Measurements from ENCODE around the gene TRAK1. TPM values are rescaled to one million over a fixed set of nuclear protein-coding genes. Genes with fewer than 3 reads are reported as not detected.
A peak's percentile ranks its signal among the peaks of the same experiment; 100 is the strongest.

The TRAK1 gene
- total and polyA plus RNA-seq, 10 of the 15 experiments (the other 5 are each of a cell fraction or from before 2014, with no cell fraction given) = 6.6 to 46.2 (median 23.7) TPM

GRCh38 chr3:42123012-42123581, 31.9 kb downstream of the TRAK1 start:
- Histone ChIP-seq H2AFZ (ENCODE audit: control insufficient read depth, low read depth, low read length) (no peak overlapping the region; the same call in 1 of the 2 replicates), H3K9me3 (replicated peaks; ENCODE audit: control insufficient read depth, insufficient read depth, low read length) (no peaks in the 10 kb centered on the region), H3K9ac (ENCODE audit: control insufficient read depth, insufficient read depth, low read length) (peak overlapping the region; percentile 32), H3K4me1 (ENCODE audit: control insufficient read depth, insufficient read depth, low read length) (peaks cover 61% of the 10 kb centered on the region), H3K36me3 (ENCODE audit: control insufficient read depth in 2 of 2, insufficient read depth in 2 of 2, low read length in 1 of 2) (peaks cover 2 to 7% of the 10 kb centered on the region in 2 experiments; a peak in 3 of 4 replicates), H3K79me2 (ENCODE audit: control insufficient read depth, insufficient read depth, low read length) (peaks cover 40% of the 10 kb centered on the region), H3K4me3 (peak overlapping the region; percentile 36; the same call in 1 of the 2 replicates), H3K27ac (ENCODE audit: control insufficient read depth, insufficient read depth) (peak overlapping the region; percentile 91), H3K27me3 (replicated peaks in 1 of 2; ENCODE audit: control insufficient read depth in 2 of 2, insufficient read depth in 2 of 2, low read length in 1 of 2) (no peaks in the 10 kb centered on the region), H4K20me1 (ENCODE audit: control insufficient read depth, insufficient read depth) (no peaks in the 10 kb centered on the region), H3K4me2 (ENCODE audit: control insufficient read depth, insufficient read depth) (peak overlapping the region; percentile 95)
- ChIA-PET POLR2A (interaction anchor here (0.8 to 1.6 kb wide), 3 partner anchors 18 to 91 kb away, joined by 3 to 4 read pairs (median 4); no protein-coding TSS in a partner anchor), SMC1A (ENCODE audit: uncharacterized antibody, unreplicated experiment) (interaction anchor here (0.9 to 7.7 kb wide), 6 partner anchors 17 to 70 kb away, joined by 3 to 105 read pairs (median 4); no protein-coding TSS in a partner anchor), CTCF (interaction anchor here (1.0 to 7.6 kb wide), 5 partner anchors 67 to 320 kb away, joined by 3 to 159 read pairs (median 4); no protein-coding TSS in a partner anchor), RAD21 (ENCODE audit: unreplicated experiment) (interaction anchor here (0.9 to 1.4 kb wide), 4 partner anchors 68 to 109 kb away, joined by 3 to 6 read pairs (median 4); no protein-coding TSS in a partner anchor)
- no TSS peak for BruUV-seq (replicated peaks)
- 7% methylated on average over 8 of the region's 8 CpGs for WGBS (ENCODE audit: insufficient coverage, insufficient replicate concordance, low lambda C conversion rate, missing lambda C conversion rate)
- intact Hi-C loops (cut with micrococcal nuclease; ENCODE audit: unreplicated experiment) = no loop called here
- FAIRE-seq (peak; percentile 74), DNase-seq (ENCODE audit: low read depth, low spot score) (peak; percentile 69), ATAC-seq (peak; percentile 58)
- in situ Hi-C loops (cut with MboI) = loop anchor here (5.0 to 25.0 kb wide), 4 partner anchors 104 to 1786 kb away; no protein-coding TSS in a partner anchor
- peak; percentile 69 for TF ChIP-seq IKZF1 (conservative IDR thresholded peaks at IDR 0.05)
- TF ChIP-seq MAX (IDR thresholded peaks at IDR 0.05; ENCODE audit: low read depth, low read length) = no peak
- no peak for TF ChIP-seq MEF2A (IDR thresholded peaks at IDR 0.05; ENCODE audit: insufficient read depth, low read depth, low read length)
- peak; percentile 64 for TF ChIP-seq ATF2 (IDR thresholded peaks at IDR 0.05; ENCODE audit: low read length)
- no peak for TF ChIP-seq ESRRA (IDR thresholded peaks at IDR 0.05; ENCODE audit: low read length)
- TF ChIP-seq MEF2B (IDR thresholded peaks at IDR 0.05; ENCODE audit: partially characterized antibody, poor library complexity, severe bottlenecking) = peak; percentile 69
- TF ChIP-seq CBX5 (IDR thresholded peaks at IDR 0.05; ENCODE audit: low read depth) = no peak
- no peak for TF ChIP-seq HDAC2 (IDR thresholded peaks at IDR 0.05)
- peak; percentile 86 for TF ChIP-seq TCF12 (IDR thresholded peaks at IDR 0.05; ENCODE audit: low read depth, low read length)
- no peak for TF ChIP-seq CREB1 (IDR thresholded peaks at IDR 0.05; ENCODE audit: low read depth)
- TF ChIP-seq SREBF2 (IDR thresholded peaks at IDR 0.05; ENCODE audit: low read length) = no peak
- no peak for TF ChIP-seq STAT1 (conservative IDR thresholded peaks at IDR 0.05)
- no peak for TF ChIP-seq TAF1 (IDR thresholded peaks at IDR 0.05; ENCODE audit: borderline replicate concordance, low read depth, low read length)
- TF ChIP-seq DPF2 (IDR thresholded peaks at IDR 0.05) = peak; percentile 61
- peak; percentile 90 for TF ChIP-seq TCF3 (IDR thresholded peaks at IDR 0.05; ENCODE audit: borderline replicate concordance, insufficient read depth, low read depth, low read length)
- no peak for TF ChIP-seq ZNF274 (IDR thresholded peaks at IDR 0.05; ENCODE audit: insufficient read depth, insufficient read length)
- no peak for TF ChIP-seq EGR1 (IDR thresholded peaks at IDR 0.05; ENCODE audit: borderline replicate concordance in 1 of 2, low read depth in 2 of 2, low read length in 2 of 2)
- TF ChIP-seq SMC3 (IDR thresholded peaks at IDR 0.05; ENCODE audit: borderline replicate concordance, low read length) = no peak
- no peak for TF ChIP-seq KDM1A (IDR thresholded peaks at IDR 0.05; ENCODE audit: borderline replicate concordance)
- no peak for TF ChIP-seq ZZZ3 (IDR thresholded peaks at IDR 0.05; ENCODE audit: control insufficient read depth, insufficient read length, low read depth)
- no peak for TF ChIP-seq PRDM15 (CRISPR knock-in tag; IDR thresholded peaks at IDR 0.05)

All from GM12878 (cell line).